Sigmoid colon (tissue), 7 donors: ENCODE results near the gene SH2D7. TPM values are rescaled to one million over a fixed set of nuclear protein-coding genes. Genes with fewer than 3 reads are reported as not detected.

Source experiments
- DNase-seq: peaks from one replicate; pipeline ENCODE4 v3.0.0-alpha.2; 2019
- H3K27ac ChIP-seq, 4 donors: fragments of 200-600 bp; sonication (generic); one replicate each; pipeline ENCODE4 v1.5.1; 2016 to 2019; ENCODE audit warnings: mild to moderate bottlenecking in 1 of 4
- H3K27me3 ChIP-seq, 3 donors: fragments of 200-600 bp; sonication (generic); one replicate each; pipeline ENCODE4 v1.5.1; 2019; ENCODE audit warnings: mild to moderate bottlenecking in 1 of 3
- H3K36me3 ChIP-seq, 4 donors: fragments of 200-600 bp; sonication (generic); one replicate each; pipeline ENCODE4 v1.5.1; 2016 to 2019
- H3K4me1 ChIP-seq, 4 donors: fragments of 200-600 bp; sonication (generic); one replicate each; pipeline ENCODE4 v1.5.1; 2017 to 2019
- H3K4me3 ChIP-seq, 4 donors: fragments of 200-600 bp; sonication (generic); one replicate each; pipeline ENCODE4 v1.5.1; 2017 to 2019; ENCODE audit warnings: mild to moderate bottlenecking in 2 of 4, moderate library complexity in 1 of 4
- H3K9me3 ChIP-seq, 4 donors: fragments of 200-600 bp in 3 of 4; sonication (generic) in 3 of 4; one replicate each; pipeline versions ENCODE4 v1.5.1 to v1.6.1; 2013 to 2019
- CTCF ChIP-seq, 4 experiments: fragments of 450-650 bp in 3 of 4; fragments of 200-600 bp in 1 of 4; IDR thresholded peaks; one replicate each; pipeline ENCODE4 v1.5.1; 2016 to 2019; ENCODE audit warnings: antibody characterized with exemption in 4 of 4, mild to moderate bottlenecking in 3 of 4, moderate library complexity in 2 of 4
- EP300 ChIP-seq, 4 donors: sonication (generic); formaldehyde crosslinking; IDR thresholded peaks; one replicate each; pipeline ENCODE4 v1.6.1; 2017; ENCODE audit warnings: antibody characterized with exemption in 4 of 4
- POLR2A ChIP-seq, 2 donors: fragments of 450-650 bp; IDR thresholded peaks; one replicate each; pipeline ENCODE4 v1.6.1; 2016; ENCODE audit warnings: antibody characterized with exemption in 2 of 2, mild to moderate bottlenecking in 2 of 2, moderate library complexity in 2 of 2
- POLR2AphosphoS5 ChIP-seq, 4 donors: sonication (generic); formaldehyde crosslinking; IDR thresholded peaks; one replicate each; pipeline ENCODE4 v1.6.1; 2017; ENCODE audit warnings: antibody characterized with exemption in 4 of 4
- WGBS, 2 donors: extraction: QIAGEN DNeasy Blood & Tissue Kit; methylation state at CpG; one replicate each; pipeline ENCODE4 v1.1.7; 2013; 5-methylcytosine and 5-hydroxymethylcytosine counted together
- intact Hi-C: fragments of 100-400 bp; cut with DNase I; formaldehyde crosslinking; loops from one replicate; pipeline ENCODE4 v1.15.1; 2023
- polyA plus RNA-seq, 3 donors: library from polyadenylated mRNA; stranded (reverse); fragments of 200-250 nt; gene quantifications; one replicate each; pipeline ENCODE4 v1.2.3, GENCODE V29; 2013
- total RNA-seq, 4 donors: library from RNA; depleted of rRNA; stranded (reverse); fragments of >200 nt; gene quantifications; one replicate each; pipeline ENCODE4 v1.1.0, GENCODE V29; 2016
- donor health status: healthy with polysubstance abuse.
- donor health status: Bipolar disorder and iron deficiency.
- donor health status: healthy.

The SH2D7 gene
- total and polyA plus RNA-seq, 7 donors = 0.69 to 3.0 (median 2.5) TPM; not detected in 4

- Histone ChIP-seq H3K36me3 (no peaks in the 10 kb centered on the region), H3K27ac (no peak overlapping the region), H3K27me3 (no peaks in the 10 kb centered on the region), H3K4me1 (peaks cover 0 to 21% (median 17%) of the 10 kb centered on the region in 4 donors), H3K4me3 (no peak overlapping the region), H3K9me3 (no peaks in the 10 kb centered on the region)
- TF ChIP-seq CTCF (IDR thresholded peaks at IDR 0.05) (no peak), POLR2A (IDR thresholded peaks at IDR 0.05) (no peak), EP300 (IDR thresholded peaks at IDR 0.05) (no peak), POLR2AphosphoS5 (IDR thresholded peaks at IDR 0.05) (no peak)
- 18 to 72% methylated on average over 3 of the region's 3 CpGs for WGBS, 2 donors
- intact Hi-C loops = no loop called here
- DNase-seq = peak; percentile 30
These were observed 3.6 kb upstream of the SH2D7 start for GRCh38 chr15:78088773-78089080.

GRCh38 chr15:78090422-78091063 is 1.8 kb upstream of the SH2D7 start:
- Histone ChIP-seq H3K27me3 (no peaks in the 10 kb centered on the region), H3K9me3 (no peaks in the 10 kb centered on the region), H3K36me3 (no peaks in the 10 kb centered on the region), H3K4me3 (no peak overlapping the region), H3K4me1 (peaks cover 0 to 30% (median 19%) of the 10 kb centered on the region in 4 donors), H3K27ac (no peak overlapping the region)
- intact Hi-C loops = no loop called here
- peak; percentile 8 for DNase-seq
- TF ChIP-seq CTCF (IDR thresholded peaks at IDR 0.05) = no peak
- TF ChIP-seq EP300 (IDR thresholded peaks at IDR 0.05) = no peak
- no peak for TF ChIP-seq POLR2A (IDR thresholded peaks at IDR 0.05)
- no peak for TF ChIP-seq POLR2AphosphoS5 (IDR thresholded peaks at IDR 0.05)
- WGBS, 2 donors = 96 to 98% methylated on average over 3 of the region's 3 CpGs

- DNase-seq = peak; percentile 74
- TF ChIP-seq POLR2AphosphoS5 (IDR thresholded peaks at IDR 0.05) (peak; percentile 45 to 88 (median 80)), CTCF (IDR thresholded peaks at IDR 0.05) (no peak), EP300 (IDR thresholded peaks at IDR 0.05) (peak in 1 of 4 donors; percentile 51)
- Histone ChIP-seq H3K4me3 (no peak overlapping the region), H3K27ac (peak overlapping the region; percentile 12 to 67 (median 52)), H3K27me3 (no peaks in the 10 kb centered on the region), H3K9me3 (no peaks in the 10 kb centered on the region), H3K36me3 (no peaks in the 10 kb centered on the region), H3K4me1 (peaks cover 0 to 30% (median 17%) of the 10 kb centered on the region in 4 donors)
- 59 to 62% methylated on average over 5 of the region's 5 CpGs for WGBS, 2 donors
- intact Hi-C loops = no loop called here
These were observed 1.1 kb downstream of the SH2D7 start for GRCh38 chr15:78093242-78094020.

- intact Hi-C loops = no loop called here
- H3K27me3 ChIP-seq = no peaks in the 10 kb centered on the region
- 90 to 95% methylated on average over 9 of the region's 9 CpGs for WGBS, 2 donors
- H3K27ac ChIP-seq = no peak overlapping the region
- peaks cover 0 to 20% (median 11%) of the 10 kb centered on the region in 4 donors for H3K4me1 ChIP-seq
- TF ChIP-seq POLR2AphosphoS5 (IDR thresholded peaks at IDR 0.05) (no peak), CTCF (IDR thresholded peaks at IDR 0.05) (no peak), EP300 (IDR thresholded peaks at IDR 0.05) (no peak), POLR2A (IDR thresholded peaks at IDR 0.05) (no peak)
- DNase-seq = peak; percentile 57
- H3K9me3 ChIP-seq = no peaks in the 10 kb centered on the region
- no peaks in the 10 kb centered on the region for H3K36me3 ChIP-seq
- H3K4me3 ChIP-seq = no peak overlapping the region
These were observed 5.3 kb downstream of the SH2D7 start for GRCh38 chr15:78097667-78098066.
